Right renal pelvis (tissue), 4 donors: ENCODE measurements around the gene RPL23. TPM values are rescaled to one million over a fixed set of nuclear protein-coding genes. Genes with fewer than 3 reads are reported as not detected.
"Not testable (repeated sequence)": the region's sequence is repeated elsewhere in the genome, so short reads cannot be mapped to it uniquely, and the experiment has no call there.

Source experiments
- DNase-seq, 4 donors: peaks; one replicate each; pipeline ENCODE4 v3.0.0-alpha.2; 2013; ENCODE audit warnings: low read depth in 4 of 4, low spot score in 3 of 4, missing footprints in 1 of 4
- polyA plus RNA-seq, 4 donors: library from polyadenylated mRNA; unstranded; fragments of 120-200 nt; gene quantifications; one replicate each; pipeline ENCODE4 v1.2.1, GENCODE V29; 2013; ENCODE audit not compliant: insufficient read length in 4 of 4

Gene RPL23
- polyA plus RNA-seq, 4 donors, result 2,607 to 2,868 (median 2,690) TPM

GRCh38 chr17:38868817-38869525, 15.4 kb upstream of the RPL23 start:
- DNase-seq, result peak in 2 of 4 donors; percentile 88 to 90

GRCh38 chr17:38867968-38868816, 14.7 kb upstream of the RPL23 start:
- no peak for DNase-seq

GRCh38 chr17:38867179-38867967, 13.9 kb upstream of the RPL23 start:
- no peak for DNase-seq

- no peak for DNase-seq
Measured at GRCh38 chr17:38864636-38865398, 11.3 kb upstream of the RPL23 start.

GRCh38 chr17:38861399-38861843, 7.9 kb upstream of the RPL23 start:
- no peak for DNase-seq

- no peak for DNase-seq
Measured at GRCh38 chr17:38857271-38857670, 3.8 kb upstream of the RPL23 start.

GRCh38 chr17:38855101-38855714, 1.7 kb upstream of the RPL23 start:
- DNase-seq, result not testable (repeated sequence)

GRCh38 chr17:38852771-38853291, 690 bp downstream of the RPL23 start:
- no peak for DNase-seq

- no peak for DNase-seq
Measured at GRCh38 chr17:38851434-38851833, 2.1 kb downstream of the RPL23 start.

GRCh38 chr17:38850374-38850773, 3.1 kb downstream of the RPL23 start:
- no peak for DNase-seq

- no peak for DNase-seq
Measured at GRCh38 chr17:38848939-38849605, 4.4 kb downstream of the RPL23 start.

- no peak for DNase-seq
Measured at GRCh38 chr17:38848557-38848891, 5.0 kb downstream of the RPL23 start.

- no peak for DNase-seq
Measured at GRCh38 chr17:38844261-38844757, 9.2 kb downstream of the RPL23 start.

- no peak for DNase-seq
Measured at GRCh38 chr17:38825762-38826247, 27.7 kb downstream of the RPL23 start.

- DNase-seq, result peak; percentile 93 to 100 (median 94)
Measured at GRCh38 chr17:38824899-38825761, 28.4 kb downstream of the RPL23 start, which contains the start of gene CWC25. Gene CWC25, minus strand, starts transcription at chr17:38825321. Its CDS starts 138 bp downstream, at chr17:38825183.

GRCh38 chr17:38815576-38816193, 37.8 kb downstream of the RPL23 start:
- DNase-seq, result no peak

GRCh38 chr17:38809828-38810227, 43.7 kb downstream of the RPL23 start:
- DNase-seq, result no peak
